ENCODE data around the gene BABAM2.
"Not testable (repeated sequence)": the region's sequence is repeated elsewhere in the genome, so short reads cannot be mapped to it uniquely, and the experiment has no call there.

The BABAM2 gene

DNA sequence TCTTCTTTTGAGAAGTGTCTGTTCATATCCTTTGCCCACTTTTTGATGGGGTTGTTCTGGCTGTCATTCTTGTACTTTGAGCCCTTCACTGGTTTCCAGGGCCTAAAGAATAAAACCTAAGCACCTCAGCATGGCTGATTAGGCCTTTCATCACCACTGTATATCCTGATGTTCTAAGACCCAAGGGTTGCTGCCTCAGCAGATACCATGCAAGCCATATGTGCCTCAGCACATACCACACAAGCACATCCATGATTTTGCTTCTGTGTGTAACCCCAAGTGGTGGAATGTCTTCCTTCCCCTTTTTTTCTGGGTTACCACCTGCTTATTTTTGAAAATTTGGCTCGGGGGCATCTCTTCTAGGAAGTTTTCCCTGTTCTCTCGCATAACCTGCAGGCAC is 11.7 kb upstream of the BABAM2 start:
- DNase-seq (ENCODE audit: low read depth in 2 of 2), result no peak

DNA sequence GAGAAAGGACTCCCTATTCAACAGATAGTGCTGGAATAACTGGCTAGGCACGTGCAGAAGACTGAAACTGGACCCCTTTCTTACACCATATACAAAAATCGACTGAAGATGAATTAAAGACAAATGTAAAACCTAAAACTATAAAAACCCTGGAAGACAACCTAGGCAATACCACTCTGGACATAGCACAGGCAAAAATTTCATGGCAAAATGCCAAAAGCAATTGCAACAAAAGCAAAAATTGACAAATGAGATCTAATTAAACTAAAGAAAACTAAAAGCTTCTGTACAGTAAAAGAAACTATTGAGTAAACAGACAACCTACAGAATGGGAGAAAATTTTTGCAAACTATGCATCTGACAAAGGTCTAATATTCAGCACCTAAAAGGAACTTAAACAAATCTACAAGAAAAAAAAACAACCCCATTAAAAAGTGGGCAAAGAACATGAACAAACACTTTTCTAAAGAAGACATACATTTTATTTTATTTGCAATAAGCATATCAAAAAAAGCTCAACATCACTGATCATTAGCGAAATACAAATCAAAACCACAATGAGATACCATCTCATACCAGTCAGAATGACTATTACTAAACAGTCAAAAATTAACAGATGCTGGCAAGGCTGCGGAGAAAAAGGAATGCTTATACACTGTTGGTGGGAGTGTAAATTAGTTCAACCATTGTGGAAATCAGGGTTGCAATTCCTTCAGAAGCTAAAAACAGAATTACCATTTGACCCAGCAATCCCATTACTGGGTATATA is 8.5 kb upstream of the BABAM2 start:
- not testable (repeated sequence) for DNase-seq (ENCODE audit: low read depth in 2 of 2)

DNA sequence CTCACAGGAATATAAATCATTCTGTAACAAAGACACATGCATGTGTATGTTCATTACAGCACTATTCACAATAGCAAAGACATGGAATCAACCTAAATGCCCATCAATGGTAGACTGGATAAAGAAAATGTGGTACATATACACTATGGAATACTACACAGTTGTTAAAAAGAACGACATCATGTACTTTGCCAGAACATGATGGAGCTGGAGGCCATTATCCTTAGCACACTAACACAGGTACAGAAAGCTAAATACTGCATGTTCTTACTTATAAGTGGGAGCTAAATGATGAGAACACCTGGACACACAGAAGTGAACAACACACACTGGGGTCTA is 8.0 kb upstream of the BABAM2 start:
- not testable (repeated sequence) for DNase-seq (ENCODE audit: low read depth in 2 of 2)

DNA sequence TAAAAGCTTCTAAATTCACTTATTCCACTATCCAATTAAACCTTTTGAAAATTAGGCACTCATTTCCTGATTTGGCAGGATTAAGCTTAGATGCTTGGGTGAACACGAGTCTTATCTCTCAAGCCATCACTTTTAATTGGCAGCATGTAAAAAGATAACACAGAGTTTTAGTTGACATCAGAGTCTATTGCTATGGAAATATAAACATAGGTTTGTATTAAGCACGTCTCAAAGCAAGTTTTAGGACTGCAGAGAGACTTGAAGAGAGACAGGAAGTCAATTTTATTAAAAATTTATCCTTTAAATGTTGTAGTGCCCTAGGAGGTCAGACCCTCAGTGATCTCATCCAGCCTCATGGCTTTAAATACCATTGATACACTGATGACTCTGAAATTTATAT is 5.9 kb upstream of the BABAM2 start:
- no peak for DNase-seq (ENCODE audit: low read depth in 2 of 2)

DNA sequence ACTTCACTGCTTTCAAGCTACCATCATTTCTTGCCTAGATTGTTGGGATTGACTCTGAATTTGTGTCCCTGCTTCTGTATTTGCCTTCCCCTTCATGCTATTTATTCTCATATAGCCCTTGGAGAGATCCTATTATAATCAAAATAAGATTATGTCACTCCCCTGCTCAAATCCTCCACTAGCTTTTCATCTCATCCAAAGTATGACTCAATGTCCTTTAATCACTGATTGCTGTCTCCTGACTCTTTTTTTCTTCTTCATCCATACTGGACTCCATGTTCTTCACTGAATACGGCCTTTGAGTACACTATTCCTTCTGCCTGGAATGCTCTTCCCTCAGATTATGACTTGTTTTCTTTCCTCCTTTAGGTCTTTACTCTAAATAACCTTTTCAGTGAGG is 5.3 kb upstream of the BABAM2 start:
- DNase-seq (ENCODE audit: low read depth in 2 of 2), result no peak

DNA sequence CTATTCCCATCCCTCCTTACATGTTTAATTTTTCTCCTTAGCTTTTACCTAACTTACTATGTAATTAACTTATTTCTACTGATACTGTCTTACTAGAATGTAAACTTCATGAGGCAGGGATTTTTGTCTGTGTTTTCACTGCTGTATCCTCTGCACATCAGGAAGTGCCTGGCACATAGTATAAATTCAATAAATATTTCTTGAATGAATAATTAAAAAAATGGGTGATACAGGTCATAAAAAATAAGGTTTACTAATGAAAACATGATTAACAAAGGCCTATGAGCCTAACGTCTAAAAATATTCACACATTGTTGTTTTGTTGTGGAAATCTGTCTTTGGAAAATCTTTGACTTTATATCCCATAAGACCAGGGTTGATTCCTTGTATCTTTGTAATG is 4.9 kb upstream of the BABAM2 start:
- no peak for DNase-seq (ENCODE audit: low read depth in 2 of 2)

DNA sequence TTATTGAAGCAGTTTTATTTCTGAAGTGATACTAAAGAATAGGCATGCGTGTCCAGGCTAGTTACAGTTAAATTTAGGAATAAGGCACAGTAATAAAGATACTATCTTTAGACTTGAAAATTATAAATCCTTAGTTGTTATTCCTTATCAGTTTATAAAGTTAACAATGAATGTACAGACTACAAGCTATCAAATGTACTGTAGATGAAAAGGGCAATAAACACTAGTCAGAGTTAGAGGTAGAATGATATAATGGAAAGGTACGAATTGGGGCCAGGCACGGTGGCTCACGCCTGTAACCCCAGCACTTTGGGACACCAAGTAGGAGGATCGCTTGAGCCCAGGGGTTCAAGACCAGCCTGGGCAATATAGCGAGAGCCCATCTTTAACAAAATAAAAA is 4.2 kb upstream of the BABAM2 start:
- no peak for DNase-seq (ENCODE audit: low read depth in 2 of 2)

DNA sequence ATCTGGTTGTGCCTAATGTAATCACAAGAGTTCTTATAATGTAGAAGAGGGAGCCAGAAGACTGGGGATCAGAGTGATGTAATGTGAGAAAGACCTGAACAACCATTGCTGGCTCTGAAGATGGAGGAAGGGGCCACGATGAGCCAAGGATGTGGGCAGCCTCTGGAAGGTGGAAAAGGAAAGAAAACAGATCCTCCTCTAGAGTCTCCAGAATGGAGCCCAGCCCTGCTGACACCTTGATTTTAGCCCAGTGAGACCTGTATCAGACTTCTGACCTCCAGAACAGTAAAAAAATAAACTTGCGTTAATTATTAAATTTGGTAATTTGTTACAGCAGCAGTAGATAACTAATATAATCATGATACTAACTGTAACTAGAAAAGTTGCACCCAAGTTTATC is 3.4 kb upstream of the BABAM2 start:
- DNase-seq (ENCODE audit: low read depth in 2 of 2), result no peak

DNA sequence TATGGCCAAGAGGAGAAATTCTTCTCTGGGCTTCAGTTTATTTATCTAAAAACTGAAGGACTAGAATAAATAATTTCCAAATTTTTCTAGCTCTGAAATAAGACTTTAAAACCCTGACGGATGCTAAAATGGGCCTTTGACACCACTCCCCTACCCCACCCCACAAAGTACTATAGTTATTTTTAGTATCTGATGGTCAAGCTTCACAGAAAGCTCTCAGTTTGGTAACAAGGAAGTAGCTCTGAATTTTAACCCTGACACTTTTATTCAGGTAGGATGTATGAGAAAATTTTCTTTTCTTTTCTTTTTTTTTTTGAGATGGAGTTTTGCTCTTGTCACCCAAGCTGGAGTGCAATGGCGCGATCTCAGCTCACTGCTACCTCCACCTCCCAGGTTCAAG is 2.7 kb upstream of the BABAM2 start:
- DNase-seq (ENCODE audit: low read depth in 2 of 2), result no peak

DNA sequence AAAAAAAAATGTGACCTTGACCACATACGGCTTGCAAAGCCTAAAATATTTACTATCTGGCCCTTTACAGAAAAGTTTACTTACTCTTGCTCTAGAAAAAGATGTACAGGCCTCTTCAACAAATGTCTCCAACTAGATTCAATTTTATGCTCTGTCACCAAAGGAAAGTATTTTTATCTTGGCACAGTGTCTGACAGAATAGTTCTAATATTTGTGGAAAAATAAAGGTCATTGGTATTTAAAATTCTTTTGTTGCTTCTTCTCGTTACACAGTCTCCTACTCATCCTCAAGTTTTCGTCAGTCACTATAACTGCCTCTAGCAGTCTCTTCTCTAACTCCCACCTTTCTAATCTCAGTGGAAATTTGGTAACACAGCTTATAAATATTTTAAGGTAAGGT is 1.7 kb upstream of the BABAM2 start:
- no peak for DNase-seq (ENCODE audit: low read depth in 2 of 2)

DNA sequence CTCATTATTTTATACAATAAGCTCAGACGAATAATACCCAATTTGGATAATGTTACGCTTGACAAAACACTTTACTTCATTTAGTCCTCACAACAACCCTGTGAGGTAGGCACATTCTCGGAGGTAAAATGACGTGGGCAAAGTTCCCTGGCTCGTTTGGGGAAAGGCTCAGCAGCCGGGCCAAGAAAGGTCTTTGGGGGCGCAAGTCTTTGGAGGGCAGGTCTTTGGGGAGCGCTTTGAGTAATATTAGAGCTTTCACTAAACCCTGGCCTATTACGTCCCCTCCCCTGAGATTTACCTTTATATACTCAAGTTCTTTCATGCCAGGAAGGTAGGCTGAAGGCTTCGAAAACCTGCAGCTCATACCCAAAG is 769 bp upstream of the BABAM2 start:
- DNase-seq (ENCODE audit: low read depth in 2 of 2), result no peak

DNA sequence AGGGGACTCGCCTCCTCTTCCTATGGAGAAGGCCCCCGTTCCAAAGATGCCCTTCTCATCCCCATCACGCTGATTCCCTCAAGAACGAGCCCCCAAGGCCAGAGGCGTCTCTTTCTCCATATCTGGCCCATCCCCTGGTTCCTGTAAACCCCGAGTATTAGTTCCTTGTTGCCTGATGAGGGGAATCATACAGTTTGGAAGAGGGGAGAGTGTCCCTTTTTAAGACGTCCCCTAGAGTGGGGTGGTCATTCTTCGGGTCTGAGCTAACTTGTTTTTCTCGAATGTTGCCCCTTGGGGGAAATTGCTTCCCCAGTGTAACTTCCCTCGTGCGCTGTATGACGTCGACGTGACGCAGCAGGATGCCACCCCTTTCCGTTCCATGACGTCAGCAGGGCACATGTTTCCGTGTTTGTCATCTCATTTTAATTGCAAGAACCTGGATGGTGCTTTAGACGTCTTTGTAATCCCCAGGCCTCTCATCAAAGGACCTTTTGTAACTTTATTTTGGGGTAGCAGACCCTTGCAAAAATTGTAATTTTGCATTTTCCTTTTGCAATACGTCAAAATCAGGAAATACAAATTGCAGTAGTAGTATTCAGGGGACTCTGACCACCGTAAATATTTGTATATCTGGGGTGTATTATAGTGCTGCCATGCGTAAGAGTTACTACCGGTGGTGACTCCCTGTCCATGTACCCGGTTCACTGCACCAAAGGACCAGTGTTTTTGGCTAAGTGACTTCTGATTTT is 569 bp downstream of the BABAM2 start:
- peak; percentile 78 to 86 for DNase-seq (ENCODE audit: low read depth in 2 of 2)

DNA sequence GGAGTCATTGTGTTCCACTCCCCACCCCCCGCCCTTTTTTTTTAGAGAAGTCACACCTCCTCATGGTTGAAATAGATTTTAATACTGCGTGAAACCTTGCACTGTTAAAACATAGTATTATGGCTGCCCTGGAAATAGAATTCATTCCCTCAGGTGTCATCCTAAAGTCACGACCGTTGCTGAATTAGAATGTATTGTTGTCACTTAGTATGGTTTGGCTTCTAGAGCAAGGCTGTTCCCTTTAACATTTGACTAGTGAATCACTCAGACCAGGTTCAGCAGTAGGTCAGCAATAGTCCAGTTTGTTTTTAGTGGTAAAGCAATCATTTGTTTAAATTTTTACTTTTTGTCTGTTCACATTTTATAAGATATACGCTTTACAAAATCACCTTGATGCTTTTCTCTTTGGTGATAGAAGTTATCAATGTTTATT is 1.2 kb downstream of the BABAM2 start:
- DNase-seq (ENCODE audit: low read depth in 2 of 2), result no peak

DNA sequence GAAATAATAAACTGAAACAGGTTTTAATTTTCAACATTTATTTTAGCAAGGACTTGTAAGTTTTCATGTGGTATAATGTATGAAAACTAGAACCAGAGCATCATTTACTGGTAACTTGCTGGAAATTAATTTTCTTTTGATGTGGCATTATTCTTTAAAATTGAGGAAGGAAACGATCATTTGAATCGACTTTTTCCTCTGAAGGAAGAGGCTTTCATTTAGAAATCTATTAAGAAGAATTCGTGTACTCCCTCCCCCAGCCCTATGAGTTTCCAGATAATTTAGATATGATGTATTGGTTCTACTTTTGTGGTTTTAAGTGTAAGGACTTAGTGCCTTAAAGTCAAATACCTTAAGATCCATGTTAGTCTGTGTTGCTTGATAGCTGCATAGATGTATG is 2.5 kb downstream of the BABAM2 start:
- no peak for DNase-seq (ENCODE audit: low read depth in 2 of 2)

DNA sequence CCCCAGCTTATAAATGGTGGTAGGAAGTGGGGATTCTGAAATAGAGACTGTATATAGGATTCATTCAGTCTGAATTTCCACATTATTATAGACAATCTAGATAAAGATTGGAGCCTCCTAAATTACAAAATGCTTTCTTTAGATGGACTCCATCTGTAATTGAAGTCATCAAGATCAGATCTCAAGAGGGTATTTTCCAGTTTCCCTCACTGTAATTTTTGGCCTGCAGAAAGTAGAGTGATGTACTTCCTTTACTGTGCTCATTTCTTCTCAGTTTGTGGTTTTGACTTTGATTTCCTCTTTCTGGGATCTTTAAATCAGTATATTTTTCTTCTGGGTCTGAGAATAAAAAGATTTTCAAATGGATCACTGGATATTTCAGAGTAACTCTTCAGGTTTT is 7.2 kb downstream of the BABAM2 start:
- no peak for DNase-seq (ENCODE audit: low read depth in 2 of 2)

DNA sequence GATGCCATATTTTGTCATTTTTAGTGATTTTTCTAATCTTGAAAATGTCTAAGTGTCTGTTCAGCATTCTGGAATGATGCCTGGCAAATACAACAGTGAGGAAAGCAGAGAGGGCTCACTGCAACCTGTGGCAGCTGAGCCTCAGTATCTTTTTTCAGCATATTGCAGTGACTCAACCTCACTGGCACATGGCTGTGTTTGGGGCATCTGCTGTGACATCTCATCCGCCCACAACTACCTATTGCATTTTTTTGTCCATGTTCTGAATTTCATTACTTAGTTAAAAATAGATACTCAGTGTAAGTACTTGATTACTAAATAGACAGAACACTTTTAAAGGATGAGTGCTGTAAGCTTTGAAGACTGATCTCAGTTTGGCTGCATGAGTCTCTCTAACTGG is 10.7 kb downstream of the BABAM2 start:
- DNase-seq (ENCODE audit: low read depth in 2 of 2), result no peak

DNA sequence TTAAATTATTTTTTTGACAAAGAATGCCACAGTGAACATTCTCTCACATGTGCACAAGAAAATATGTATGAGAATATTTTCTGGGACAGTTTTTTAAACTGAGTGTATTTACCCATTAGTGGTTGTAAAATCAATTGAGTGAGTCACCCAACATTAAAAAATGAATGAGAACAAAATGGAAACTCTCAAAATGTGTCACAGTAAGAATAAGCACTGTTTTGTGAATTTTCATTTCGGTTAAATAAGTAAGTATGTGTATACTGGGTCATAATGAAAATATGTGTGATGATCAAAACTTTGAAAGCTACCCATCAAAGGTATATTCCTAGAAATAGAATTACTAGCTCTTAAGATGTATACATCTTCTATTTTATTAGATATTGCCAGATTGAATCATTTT is 11.6 kb downstream of the BABAM2 start:
- no peak for DNase-seq (ENCODE audit: low read depth in 2 of 2)

DNA sequence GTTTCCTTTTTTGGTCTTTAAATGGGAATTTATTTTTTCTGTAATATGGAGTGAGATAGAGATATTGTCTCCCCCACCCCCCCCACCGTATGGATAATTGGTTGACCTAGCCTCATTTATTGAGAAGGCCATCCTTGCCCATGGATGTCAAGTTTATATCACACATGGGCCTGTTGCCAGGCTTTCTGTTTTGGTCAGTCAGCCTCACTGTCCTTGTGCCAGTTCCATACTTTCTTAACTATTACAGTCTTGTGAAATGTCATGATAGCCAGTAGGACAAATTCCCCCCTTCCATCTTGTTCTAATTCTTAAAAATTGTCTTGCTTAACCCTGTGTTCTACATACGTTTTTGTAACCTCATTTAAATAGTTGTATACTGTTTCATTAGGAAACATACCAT is 12.5 kb downstream of the BABAM2 start:
- DNase-seq (ENCODE audit: low read depth in 2 of 2), result no peak

DNA sequence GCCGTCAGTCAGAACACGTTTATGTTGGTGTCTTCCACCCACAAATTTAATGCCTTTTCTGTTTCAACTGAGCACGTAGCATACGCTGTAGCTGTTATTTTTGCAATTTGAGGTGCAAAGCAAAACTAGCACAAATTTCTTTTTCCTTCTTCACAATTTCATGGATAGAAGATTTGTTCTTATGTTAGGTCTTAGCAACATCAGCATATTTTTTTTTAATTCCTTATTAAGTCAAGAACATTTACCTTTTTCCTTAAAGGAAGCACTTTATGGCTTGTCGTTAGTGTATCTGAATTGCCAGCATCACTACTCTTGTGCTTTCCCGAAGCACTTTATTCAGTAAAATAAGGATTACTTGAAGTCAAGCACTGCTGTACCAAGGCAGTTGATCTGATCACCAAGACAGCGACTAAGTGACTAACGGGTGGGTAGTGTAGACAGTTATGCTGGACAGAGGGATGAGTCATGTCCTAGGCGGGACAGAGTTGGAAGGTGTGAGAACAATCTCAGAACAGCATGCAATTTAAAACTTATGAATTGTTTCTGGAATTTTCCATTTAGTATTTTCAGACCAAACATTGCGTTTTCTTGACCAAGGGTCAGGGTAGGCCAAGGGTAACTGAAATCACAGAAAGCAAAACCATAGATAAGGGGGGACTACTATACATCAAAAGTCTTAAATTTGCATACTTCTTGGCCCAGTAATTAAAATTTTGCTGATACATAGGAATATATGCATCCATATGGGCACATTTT is 13.3 kb downstream of the BABAM2 start:
- no peak for DNase-seq (ENCODE audit: low read depth in 2 of 2)

DNA sequence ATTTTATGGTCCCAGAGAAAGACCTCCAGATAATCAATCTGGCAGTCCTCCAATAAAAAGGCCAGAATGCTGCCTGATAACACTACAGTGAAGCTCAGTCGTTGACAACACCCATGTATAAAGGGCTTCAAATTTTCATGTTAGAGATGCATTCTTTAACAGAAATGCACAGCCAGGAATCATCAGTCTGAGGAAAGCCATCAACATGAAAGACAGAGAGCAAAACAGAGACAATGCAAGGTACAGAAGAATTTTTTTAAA is 13.8 kb downstream of the BABAM2 start:
- DNase-seq (ENCODE audit: low read depth in 2 of 2), result no peak

DNA sequence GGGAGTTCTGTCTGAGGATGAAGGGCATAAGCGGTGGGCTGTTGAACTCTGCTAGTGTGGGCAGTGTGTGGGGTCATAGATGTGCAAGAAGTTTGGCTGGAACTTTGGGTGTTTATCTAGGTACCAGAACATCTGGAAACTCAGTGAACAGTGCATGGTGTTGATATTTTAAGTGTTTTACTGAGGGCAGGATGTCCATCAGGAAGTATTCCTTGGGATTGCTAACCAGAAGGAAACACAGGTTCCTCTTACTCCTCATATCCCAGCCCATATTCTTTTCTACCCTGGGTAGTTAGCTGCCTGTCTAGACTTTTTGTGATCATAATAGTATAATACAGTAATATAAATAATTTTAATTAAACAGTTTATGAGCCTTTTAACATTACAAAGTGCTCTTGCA is 15.5 kb downstream of the BABAM2 start:
- no peak for DNase-seq (ENCODE audit: low read depth in 2 of 2)

DNA sequence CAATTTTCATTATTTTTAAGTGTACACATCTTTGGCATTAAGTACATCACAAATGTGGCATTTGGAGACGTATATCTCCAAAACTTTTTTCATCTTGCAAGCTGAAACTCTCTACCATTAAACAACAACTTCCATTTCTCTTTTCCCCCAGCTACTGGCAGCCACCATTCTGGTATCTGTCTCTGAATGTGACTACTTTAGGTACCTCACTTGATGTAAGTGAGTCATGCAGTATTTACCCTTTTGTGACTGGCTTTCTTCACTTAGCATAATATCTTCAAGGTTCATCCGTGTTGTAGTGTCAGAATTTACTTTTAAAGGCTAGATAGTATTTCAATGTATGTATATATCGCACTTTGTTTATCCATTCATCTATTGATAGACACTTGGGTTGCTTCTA is 17.0 kb downstream of the BABAM2 start:
- no peak for DNase-seq (ENCODE audit: low read depth in 2 of 2)

DNA sequence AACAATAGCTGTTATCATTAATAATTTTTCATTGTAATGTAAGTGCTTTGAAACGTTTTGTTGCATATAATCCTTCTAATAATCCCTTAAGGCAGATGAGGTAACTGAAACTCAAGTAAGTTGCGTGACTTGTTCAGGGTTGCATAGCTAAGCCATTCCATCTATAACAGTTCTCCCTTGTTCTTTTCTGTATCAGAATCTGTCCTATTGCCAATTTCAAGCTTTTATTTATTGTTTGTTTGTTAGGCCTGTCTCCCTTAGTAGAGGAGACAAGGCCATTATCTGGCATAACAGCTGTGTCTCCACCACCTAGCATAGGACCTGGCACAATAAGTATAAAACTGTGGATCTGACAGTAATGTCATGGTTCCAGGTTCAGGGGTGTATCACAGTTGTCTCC is 19.4 kb downstream of the BABAM2 start:
- no peak for DNase-seq (ENCODE audit: low read depth in 2 of 2)
